B cell (primary cell): ENCODE data around the gene EHBP1.

Source experiments
- EZH2 ChIP-seq: IDR thresholded peaks from 2 replicates; pipeline ENCODE4 v1.6.1; 2012; ENCODE audit warnings: borderline replicate concordance, low read depth, mild to moderate bottlenecking, moderate library complexity, low read length; ENCODE audit not compliant: insufficient read depth, poor library complexity, severe bottlenecking
- TF ChIP-seq, protein P1 (sequence below): fragments of 200-600 bp; IDR thresholded peaks from one replicate; pipeline ENCODE4 v1.8.0; 2022; ENCODE audit warnings: antibody characterized with exemption, mild to moderate bottlenecking

DNA sequence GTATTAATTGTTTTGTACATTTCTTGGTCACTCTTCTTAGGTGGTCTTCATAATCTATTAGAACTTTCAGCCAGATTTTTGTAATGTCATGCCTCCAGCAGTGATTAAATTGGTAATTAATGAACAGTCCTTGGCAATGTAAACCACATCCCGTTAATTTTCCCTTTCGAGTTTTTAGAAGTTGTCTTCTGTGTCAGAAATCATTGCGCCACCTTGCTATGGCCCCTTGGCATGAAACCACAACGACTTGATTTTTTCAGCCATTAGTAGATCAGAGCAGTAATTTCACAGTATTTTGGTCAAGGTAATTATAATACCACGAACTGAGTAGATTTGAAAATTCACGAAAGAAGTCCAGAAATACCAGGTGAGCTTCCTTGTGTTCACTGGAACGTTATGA lies 259.2 kb downstream of the EHBP1 start:
- TF ChIP-seq, protein P1, sequence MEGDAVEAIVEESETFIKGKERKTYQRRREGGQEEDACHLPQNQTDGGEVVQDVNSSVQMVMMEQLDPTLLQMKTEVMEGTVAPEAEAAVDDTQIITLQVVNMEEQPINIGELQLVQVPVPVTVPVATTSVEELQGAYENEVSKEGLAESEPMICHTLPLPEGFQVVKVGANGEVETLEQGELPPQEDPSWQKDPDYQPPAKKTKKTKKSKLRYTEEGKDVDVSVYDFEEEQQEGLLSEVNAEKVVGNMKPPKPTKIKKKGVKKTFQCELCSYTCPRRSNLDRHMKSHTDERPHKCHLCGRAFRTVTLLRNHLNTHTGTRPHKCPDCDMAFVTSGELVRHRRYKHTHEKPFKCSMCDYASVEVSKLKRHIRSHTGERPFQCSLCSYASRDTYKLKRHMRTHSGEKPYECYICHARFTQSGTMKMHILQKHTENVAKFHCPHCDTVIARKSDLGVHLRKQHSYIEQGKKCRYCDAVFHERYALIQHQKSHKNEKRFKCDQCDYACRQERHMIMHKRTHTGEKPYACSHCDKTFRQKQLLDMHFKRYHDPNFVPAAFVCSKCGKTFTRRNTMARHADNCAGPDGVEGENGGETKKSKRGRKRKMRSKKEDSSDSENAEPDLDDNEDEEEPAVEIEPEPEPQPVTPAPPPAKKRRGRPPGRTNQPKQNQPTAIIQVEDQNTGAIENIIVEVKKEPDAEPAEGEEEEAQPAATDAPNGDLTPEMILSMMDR: no peak
- no peak for TF ChIP-seq EZH2
